HepG2 (cell line): ENCODE measurements around the gene CMPK2. TPM values are rescaled to one million over a fixed set of nuclear protein-coding genes. Genes with fewer than 3 reads are reported as not detected.

Experiments
- ATF2 ChIP-seq: sonication (generic); formaldehyde crosslinking; IDR thresholded peaks from 2 replicates; pipeline ENCODE4 v1.4.0; 2020; ENCODE audit warnings: missing genetic modification reagents
- CREB1 ChIP-seq, 2 experiments: fragments of 450-650 bp in 1 of 2; IDR thresholded peaks; 2 replicates each; pipeline ENCODE4 v1.6.1; 2016 to 2017; ENCODE audit warnings: control low read depth in 1 of 2, mild to moderate bottlenecking in 1 of 2, missing compliant biosample characterization in 1 of 2, missing genetic modification characterization in 1 of 2
- EEA1 ChIP-seq: sonication (generic); formaldehyde crosslinking; IDR thresholded peaks from 2 replicates; pipeline ENCODE4 v1.5.1; 2020; ENCODE audit warnings: mild to moderate bottlenecking, missing genetic modification reagents, borderline replicate concordance
- KLF9 ChIP-seq: IDR thresholded peaks from 2 replicates; pipeline ENCODE4 v1.6.1; 2016; ENCODE audit warnings: low read depth
- KMT2A ChIP-seq: sonication (generic); formaldehyde crosslinking; IDR thresholded peaks from 2 replicates; pipeline ENCODE4 v1.4.0; 2020; ENCODE audit warnings: missing genetic modification reagents
- NFAT5 ChIP-seq: sonication (generic); formaldehyde crosslinking; IDR thresholded peaks from 2 replicates; pipeline ENCODE4 v1.4.0; 2020; ENCODE audit warnings: missing genetic modification reagents
- SATB2 ChIP-seq: sonication (generic); formaldehyde crosslinking; IDR thresholded peaks from 2 replicates; pipeline ENCODE4 v1.5.0; 2020; ENCODE audit warnings: missing genetic modification reagents
- TCF7 ChIP-seq: sonication (generic); IDR thresholded peaks from 2 replicates; pipeline ENCODE4 v1.6.1; 2016; ENCODE audit warnings: antibody characterized with exemption, low read depth
- TFDP2 ChIP-seq: sonication (generic); formaldehyde crosslinking; IDR thresholded peaks from 2 replicates; pipeline ENCODE4 v1.4.0; 2020; ENCODE audit warnings: missing genetic modification reagents
- ZNF343 ChIP-seq: sonication (generic); formaldehyde crosslinking; IDR thresholded peaks from 2 replicates; pipeline ENCODE4 v1.4.0; 2020; ENCODE audit warnings: mild to moderate bottlenecking, missing genetic modification reagents
- ZNF782 ChIP-seq: sonication (generic); formaldehyde crosslinking; IDR thresholded peaks from 2 replicates; pipeline ENCODE4 v1.4.0; 2020; ENCODE audit warnings: missing genetic modification reagents, mild to moderate bottlenecking, borderline replicate concordance
- ZSCAN12 ChIP-seq: sonication (generic); formaldehyde crosslinking; IDR thresholded peaks from 2 replicates; pipeline ENCODE4 v1.9.0; 2021; ENCODE audit warnings: mild to moderate bottlenecking, missing genetic modification reagents
- polyA plus RNA-seq, 8 experiments: library from polyadenylated mRNA; depleted of rRNA in 3 of 8; stranded (reverse) in 7 of 8; unstranded in 1 of 8; fragments of >200 nt; fragmentation: Illumina TruSeq in 4 of 8; extraction: Trizol in 4 of 8; gene quantifications; 2 replicates each; pipeline versions ENCODE4 v1.2.1 to v1.2.3, GENCODE V29; 2011 to 2016; ENCODE audit warnings: low read depth in 4 of 8, missing spikeins in 1 of 8, mixed read lengths in 1 of 8; ENCODE audit not compliant: insufficient read depth in 1 of 8
- total RNA-seq, 5 experiments: library from RNA; depleted of rRNA; stranded (reverse); fragments of >200 nt; fragmentation: Illumina TruSeq; extraction: Trizol; gene quantifications; 2 replicates each; pipeline ENCODE4 v1.2.3, GENCODE V29; 2016; ENCODE audit warnings: low read depth in 1 of 5
- TF ChIP-seq, protein P1 (sequence below): sonication (generic); formaldehyde crosslinking; IDR thresholded peaks from 2 replicates; pipeline ENCODE4 v1.4.0; 2020; ENCODE audit warnings: mild to moderate bottlenecking, missing genetic modification reagents
- TF ChIP-seq, protein P2 (sequence below): IDR thresholded peaks from 2 replicates; pipeline ENCODE4 v1.6.1; 2016; ENCODE audit warnings: low read depth, borderline replicate concordance
- TF ChIP-seq, protein P3 (sequence below): sonication (generic); formaldehyde crosslinking; IDR thresholded peaks from 2 replicates; pipeline ENCODE4 v1.4.0; 2020; ENCODE audit warnings: missing genetic modification reagents, low read depth, mild to moderate bottlenecking, borderline replicate concordance

Gene CMPK2
- total and polyA plus RNA-seq, 2 of the 13 experiments (the other 11 are each of a cell fraction or from before 2014, with no cell fraction given): 0.04 to 1.0 TPM

DNA sequence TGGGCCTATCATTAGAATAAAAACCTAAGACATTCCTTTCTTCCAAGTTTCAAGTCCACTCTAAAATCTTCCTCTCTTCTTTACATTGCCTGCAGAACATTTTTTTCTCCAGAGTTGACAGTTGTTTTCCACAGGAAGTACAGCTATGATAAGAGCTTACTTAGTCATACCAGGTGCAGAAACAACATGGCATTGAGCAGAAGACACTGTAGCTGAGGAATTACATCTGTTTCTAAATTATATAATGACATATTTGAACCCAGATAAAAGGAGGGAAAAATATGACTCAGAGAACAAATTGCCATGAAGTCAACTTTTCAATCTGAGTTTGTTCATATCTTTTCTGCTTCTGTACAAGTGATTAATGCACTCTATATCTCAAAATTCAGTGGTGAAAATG, 30.2 kb downstream of the CMPK2 start (continued):
- TF ChIP-seq NFAT5 (CRISPR knock-in tag) (no peak), TCF7 (no peak), KMT2A (CRISPR knock-in tag) (no peak), EEA1 (CRISPR knock-in tag) (no peak), ZSCAN12 (CRISPR knock-in tag) (no peak), SATB2 (CRISPR knock-in tag) (no peak), ZNF782 (CRISPR knock-in tag) (no peak), CREB1 (IDR thresholded peaks at IDR 0.05) (no peak), CREB1 (CRISPR knock-in tag; IDR thresholded peaks at IDR 0.05) (no peak), TFDP2 (CRISPR knock-in tag) (no peak), ATF2 (CRISPR knock-in tag) (no peak), KLF9 (no peak), ZNF343 (no peak)
- TF ChIP-seq, protein P1, sequence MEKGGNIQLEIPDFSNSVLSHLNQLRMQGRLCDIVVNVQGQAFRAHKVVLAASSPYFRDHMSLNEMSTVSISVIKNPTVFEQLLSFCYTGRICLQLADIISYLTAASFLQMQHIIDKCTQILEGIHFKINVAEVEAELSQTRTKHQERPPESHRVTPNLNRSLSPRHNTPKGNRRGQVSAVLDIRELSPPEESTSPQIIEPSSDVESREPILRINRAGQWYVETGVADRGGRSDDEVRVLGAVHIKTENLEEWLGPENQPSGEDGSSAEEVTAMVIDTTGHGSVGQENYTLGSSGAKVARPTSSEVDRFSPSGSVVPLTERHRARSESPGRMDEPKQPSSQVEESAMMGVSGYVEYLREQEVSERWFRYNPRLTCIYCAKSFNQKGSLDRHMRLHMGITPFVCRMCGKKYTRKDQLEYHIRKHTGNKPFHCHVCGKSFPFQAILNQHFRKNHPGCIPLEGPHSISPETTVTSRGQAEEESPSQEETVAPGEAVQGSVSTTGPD (CRISPR knock-in tag): no peak
- TF ChIP-seq, protein P2, sequence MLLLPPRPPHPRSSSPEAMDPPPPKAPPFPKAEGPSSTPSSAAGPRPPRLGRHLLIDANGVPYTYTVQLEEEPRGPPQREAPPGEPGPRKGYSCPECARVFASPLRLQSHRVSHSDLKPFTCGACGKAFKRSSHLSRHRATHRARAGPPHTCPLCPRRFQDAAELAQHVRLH (CRISPR knock-in tag): no peak
- TF ChIP-seq, protein P3, sequence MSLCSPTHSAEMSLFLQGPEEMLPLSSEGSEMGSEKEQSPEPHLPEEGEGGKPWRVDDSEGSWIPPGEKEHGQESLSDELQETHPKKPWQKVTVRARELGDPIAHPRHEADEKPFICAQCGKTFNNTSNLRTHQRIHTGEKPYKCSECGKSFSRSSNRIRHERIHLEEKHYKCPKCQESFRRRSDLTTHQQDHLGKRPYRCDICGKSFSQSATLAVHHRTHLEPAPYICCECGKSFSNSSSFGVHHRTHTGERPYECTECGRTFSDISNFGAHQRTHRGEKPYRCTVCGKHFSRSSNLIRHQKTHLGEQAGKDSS (CRISPR knock-in tag): no peak
